GM18498 (cell line): ENCODE results near the gene SHFL.
A peak's percentile ranks its signal among the peaks of the same experiment; 100 is the strongest.

Experiments used
- ATAC-seq: cut with Tn5 transposase; IDR thresholded peaks from one replicate; pipeline ENCODE4 v1.9.1; 2021; ENCODE audit warnings: mild to moderate bottlenecking, moderate library complexity; ENCODE audit not compliant: unreplicated experiment

Gene SHFL

DNA sequence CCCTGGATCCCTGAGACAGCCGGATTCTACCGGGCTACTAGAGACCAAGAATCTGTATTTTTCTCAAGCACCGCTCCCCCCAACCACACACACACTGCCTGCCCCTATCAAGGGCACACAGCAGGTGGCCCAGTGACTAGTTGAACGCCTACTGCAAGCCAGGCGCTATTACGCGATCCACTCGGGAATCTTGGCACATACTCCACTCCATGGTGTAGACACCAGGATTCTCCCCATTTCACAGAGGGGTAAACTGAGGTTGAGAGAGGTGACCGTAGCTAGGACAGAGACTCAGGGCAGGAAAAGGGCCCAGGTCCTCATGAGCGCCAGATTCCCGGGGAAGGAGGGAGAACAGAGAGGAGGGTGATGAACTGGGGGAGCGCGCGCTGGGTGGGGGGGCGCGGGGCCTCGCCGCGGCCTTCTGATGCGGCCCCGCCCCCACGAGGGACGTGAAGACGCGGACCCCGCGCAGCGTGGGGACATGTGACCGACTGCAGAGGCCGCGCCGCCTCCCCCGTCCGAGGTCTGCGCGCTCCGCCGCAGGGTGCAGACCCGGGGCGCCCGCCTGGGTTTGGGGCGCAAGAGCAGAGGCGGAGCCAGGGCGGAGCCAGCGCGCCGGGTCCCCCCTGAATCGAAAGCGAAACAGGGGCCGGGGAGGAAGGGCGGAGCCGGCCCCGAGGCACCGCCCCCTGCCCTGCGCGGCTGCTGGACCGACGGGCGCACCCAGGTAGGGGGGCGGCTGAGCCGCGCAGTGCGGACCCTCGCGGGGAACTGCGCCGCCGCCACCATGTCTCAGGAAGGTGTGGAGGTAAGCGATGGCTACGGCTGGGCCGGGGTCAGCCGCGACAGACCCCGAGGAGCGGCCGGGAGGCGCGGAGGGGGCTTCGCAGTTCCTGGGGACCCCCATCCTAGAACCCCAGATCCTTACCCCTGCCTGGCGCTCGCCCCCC lies at the start of gene SHFL:
SHFL (plus strand) TSS at position 677 of the 950 bp plus-strand sequence; CDS start at position 788, 111 bp downstream.
- ATAC-seq: peak; percentile 89

DNA sequence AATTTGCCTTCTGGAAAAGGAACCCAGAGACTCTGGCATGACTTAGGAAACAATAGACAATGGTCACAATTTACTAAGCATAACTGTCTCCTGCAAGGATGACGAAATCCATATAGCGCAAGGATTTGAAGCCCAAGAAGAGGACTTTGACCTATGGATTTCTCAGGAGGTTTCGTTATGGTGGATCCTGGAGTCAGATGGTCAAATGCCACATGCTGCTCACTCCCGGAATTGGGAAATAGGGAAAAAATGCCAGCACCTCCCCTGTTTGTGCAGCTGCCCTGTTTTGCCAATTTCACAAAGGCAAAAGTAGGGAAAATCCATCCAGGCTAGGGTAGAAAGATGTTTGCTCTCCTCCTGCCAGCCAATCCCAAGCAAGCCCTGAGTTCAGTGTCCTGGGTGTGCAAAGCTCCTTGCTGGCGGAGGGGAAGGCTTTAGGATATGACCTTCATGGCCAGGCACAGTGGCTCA lies 49.5 kb upstream of the SHFL start:
- no peak for ATAC-seq

DNA sequence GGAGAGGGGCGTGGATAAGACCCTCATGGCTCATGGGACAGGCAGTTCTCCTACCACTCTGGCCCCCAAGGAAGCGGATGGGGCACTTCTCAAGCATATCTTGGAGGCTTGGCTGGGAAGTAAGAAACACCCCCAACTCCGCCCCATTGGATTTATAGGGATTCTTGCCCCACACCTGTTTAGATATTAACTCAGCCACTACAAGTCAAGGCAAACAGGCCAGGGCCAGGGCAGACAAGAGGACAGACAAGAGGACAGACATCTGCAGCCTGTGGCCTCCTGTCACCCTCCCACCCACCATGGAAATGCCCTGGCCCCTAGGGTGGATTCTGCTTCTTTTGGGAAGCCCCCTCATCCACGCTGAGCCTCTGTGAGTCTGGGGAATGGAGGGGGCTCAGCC lies 48.8 kb upstream of the SHFL start:
- ATAC-seq: no peak

DNA sequence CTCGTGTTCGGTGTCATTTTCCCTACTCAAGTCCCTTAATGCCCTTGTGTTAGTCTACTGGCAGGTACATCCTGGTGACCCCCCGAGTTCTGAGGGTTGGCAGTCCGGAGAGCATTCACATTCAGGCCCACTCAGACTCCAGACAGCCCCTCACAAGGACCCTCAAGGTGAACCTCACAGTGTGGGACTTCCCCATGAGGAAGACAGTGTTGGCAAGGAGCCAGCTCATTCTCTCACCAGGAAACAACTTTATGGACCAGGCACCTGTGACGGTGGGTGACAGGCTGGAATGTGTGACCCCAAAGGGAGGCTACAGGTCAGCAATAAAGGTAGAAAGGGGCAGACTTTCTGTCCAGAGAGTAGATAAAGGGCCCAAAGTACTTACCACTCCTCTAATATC lies 48.3 kb upstream of the SHFL start:
- ATAC-seq: no peak

DNA sequence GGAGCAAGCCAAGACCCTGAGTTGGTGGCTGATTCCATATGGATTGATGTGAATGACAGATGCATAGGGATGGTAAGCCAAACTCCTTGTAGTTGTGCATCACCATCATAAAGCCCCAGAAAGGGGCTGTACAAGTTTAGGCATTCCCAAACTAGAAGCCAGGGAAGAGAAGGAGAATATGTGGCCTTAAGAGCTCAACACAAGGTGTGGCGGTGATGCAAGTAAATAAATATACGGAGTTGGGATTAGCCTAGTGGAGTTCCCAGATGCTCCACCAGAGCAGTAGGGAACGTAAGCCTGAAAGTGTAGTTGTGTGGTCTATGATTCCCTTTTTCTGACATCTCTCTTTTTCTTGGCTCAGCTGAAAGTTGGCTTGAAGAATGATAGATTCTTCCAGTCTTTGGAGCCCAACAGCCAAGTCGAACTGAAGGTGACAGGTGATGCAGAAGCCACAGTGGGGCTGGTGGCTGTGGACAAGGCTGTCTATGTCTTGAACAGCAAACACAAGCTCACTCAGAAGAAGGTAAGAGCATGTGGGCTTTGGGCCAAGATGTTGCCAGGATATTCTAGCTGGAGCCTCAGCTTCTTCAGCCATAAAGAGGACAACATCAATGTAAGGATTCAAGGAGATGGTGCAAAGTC lies 42.7 kb upstream of the SHFL start:
- no peak for ATAC-seq

DNA sequence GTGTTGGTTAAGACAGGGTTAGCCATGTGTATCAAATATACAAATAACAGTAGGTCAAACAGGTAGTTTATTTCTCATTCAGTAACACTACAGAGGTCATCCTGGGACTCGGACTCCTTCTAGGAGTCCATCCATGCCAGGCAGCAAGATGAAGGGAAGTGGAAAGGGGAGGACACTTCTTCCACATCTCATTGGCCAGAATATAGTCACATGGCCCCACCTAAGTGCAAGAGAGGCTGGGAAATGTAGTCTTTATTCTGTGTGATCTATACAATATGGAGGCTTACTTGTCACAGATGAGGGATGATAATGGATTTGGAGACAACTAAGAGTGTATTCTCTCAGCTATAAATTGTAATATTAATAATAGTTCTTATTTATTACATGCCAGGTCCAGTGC lies 41.7 kb upstream of the SHFL start:
- ATAC-seq: no peak

DNA sequence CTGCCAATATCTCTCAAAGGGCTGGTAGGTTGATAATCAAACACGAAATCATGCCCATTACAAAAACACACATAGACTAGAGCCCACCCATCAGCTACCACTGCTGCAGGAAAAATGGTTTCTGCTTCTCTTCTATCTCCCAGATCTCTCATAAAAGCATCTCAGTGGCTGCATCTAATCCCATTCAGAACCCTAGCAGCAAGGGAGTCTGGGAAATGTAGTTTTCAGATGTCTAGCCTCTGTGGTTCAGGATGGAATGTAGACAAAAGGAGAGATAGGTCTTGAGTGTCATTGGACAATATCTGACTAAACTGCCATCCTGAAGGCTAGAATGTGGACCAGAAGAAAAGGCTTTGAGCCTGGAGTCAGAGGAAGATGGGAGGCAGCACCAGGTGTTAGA lies 40.7 kb upstream of the SHFL start:
- no peak for ATAC-seq

DNA sequence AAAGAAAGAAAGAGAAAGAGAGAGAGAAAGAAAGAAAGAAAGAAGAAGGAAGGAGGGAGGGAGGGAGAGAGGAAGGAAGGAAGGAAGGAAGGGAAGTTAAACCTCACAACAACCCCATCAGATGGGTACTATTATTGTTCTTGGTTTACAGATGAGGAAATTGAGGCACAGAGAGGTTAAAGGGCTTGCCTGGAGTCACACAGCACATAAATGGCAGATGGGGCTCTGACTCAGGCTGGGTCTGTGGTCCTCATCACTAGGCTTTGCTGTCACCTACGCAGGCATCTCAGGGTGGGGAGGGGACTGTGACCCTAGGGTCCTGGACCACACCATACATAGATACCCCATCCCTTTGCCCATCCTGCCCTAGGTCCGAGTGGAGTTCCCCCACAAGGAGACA lies 36.5 kb upstream of the SHFL start:
- no peak for ATAC-seq

DNA sequence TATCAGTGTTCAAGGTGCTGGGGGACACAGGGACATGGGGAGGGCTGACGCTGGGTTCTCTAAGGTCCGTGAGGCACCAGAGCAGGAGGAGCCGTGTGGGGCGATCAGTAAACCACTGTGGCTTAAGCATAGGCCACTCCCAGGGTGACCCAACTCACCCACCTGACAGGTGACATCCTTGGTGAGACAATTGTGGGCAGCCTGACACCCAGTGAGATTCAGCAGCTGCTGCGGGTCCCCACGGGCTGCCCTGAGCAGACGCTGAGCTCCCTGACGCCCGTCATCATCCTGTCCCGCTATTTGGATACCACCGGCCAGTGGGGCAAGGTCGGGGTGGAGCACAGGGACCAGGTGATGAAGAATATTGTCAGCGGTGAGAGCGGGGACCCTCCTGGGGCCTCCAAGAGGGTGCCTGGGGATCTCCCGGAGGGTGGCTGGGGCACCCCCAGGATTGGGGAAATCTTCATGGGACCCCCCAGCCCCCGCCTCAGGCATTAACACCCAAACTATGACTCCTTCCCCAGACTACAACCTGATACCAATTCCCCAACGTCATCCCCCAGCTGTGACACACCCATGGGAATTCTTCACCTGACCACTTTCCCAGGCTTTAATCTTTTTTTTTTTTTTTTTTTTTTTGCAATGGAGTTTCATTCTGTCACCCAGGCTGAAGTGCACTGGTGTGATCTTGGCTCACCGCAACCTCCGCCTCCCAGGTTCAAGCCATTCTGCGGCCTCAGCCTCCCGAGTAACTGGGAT lies 33.3 kb upstream of the SHFL start:
- no peak for ATAC-seq

DNA sequence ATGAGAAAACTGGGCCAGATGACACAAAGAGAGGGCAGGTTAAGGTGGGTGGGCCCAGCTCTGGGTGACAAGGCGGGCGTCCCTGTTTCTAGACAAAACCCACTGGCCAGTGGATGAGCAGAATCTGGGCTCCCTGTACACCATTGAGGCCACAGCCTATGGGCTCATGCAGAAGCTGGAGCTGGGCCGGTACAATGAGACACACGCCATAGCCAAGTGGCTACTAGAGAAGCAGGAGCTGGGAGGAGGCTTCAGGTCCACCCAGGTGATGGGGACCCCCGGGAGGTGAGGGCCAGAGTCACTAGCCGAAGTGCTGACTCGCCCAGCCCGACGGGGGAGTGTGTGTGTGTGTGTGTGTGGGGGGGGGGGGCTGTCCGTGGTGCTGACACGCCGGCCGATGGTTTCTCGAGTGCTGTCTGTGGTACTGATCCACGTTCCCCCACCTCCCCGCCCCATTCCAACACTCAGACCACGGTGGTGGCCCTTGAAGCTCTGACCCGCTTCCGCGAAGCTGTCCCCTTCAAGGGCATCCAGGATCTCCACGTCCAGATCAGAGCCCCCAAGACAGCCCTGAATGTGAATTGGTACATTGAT lies 24.3 kb upstream of the SHFL start:
- ATAC-seq: no peak

DNA sequence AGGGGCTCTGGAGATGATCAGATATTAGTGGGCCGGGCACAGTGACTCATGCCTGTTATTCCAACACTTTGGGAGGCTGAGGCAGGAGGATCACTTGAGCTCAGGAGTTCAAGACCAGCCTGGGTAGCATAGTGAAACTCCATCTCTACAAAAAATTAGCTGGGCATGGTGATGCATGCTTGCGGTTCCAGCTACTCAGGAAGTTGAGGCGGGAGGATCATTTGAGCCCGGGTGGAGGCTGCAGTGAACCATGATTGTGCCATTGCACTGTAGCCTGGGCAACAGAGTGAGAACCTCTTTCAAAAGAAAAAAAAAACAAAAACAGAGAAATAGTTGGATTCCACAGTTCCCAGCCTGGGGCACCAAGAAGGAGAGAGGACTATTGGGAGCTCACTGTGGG lies 17.9 kb upstream of the SHFL start:
- no peak for ATAC-seq

DNA sequence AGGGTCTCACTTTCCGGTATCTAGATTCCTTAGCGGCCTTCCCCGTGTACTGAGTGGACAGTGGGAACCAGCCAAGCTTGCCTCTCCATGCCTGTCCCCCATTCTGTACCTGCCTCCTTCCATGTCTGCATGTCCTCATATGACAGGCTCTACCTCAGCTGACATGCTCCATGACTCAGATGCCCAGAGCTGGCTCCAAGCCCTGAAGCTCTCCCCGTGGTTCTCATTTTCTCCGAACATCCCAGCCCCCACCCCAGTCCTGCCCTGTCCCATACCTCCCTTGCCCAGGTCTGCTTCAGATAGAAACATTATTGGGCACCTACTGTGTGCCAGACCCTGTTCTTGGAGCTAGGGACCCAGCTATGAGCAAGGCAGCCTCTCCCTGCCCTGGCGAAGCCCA lies 17.1 kb upstream of the SHFL start:
- no peak for ATAC-seq

DNA sequence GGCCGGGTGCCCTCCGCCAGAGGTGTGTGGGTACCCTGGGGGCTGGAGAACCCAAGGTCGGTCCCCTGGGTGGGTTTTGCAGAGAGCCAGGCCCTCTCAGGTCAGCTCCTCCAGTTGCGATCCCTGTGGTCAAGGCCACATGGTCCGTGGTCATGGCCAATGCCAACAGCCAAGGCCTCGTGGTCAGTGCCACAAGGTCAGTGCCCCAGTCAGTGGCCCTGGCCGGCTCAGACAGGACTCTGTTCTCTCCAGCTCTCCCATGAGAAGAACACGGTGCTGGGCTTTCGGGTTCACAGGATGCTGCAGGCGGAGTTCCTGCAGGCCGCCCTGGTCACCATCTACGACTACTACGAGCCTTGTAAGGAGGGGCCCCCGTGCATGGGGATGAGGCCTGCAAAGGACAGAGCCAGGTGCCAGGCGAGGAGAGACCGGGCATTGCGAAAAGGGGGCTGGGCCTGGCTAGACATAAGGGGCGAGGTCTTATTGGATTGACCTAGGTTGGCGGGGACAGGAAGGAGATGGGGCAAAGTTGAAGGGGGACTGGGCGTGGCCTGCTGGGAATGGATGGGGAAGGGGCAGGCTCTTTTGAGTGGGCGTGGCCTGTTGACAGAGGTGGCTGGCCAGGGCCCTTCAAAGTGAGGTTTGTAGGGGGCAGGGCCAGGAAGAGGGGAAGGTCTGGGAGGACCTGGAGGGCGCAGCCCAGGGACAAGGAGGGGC lies 15.2 kb upstream of the SHFL start:
- no peak for ATAC-seq

DNA sequence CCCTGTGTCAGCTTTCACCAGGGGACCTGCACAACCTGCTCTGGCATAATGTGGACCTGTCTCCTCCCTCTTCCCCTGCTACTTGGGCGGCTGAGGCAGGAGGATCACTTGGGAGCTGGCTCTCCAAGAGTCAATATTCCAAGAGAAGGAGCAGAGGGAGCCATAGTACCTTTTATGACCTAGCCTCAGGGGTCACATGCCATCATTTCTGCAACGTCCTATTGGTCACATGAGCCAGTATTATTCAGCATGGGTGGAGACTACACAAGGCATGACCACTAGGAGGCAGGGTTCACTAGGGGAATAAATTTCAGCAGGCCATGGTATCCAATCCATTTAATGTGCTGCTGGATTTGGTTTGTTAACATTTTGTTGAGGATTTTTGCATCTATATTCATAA lies 12.0 kb upstream of the SHFL start:
- ATAC-seq: no peak

DNA sequence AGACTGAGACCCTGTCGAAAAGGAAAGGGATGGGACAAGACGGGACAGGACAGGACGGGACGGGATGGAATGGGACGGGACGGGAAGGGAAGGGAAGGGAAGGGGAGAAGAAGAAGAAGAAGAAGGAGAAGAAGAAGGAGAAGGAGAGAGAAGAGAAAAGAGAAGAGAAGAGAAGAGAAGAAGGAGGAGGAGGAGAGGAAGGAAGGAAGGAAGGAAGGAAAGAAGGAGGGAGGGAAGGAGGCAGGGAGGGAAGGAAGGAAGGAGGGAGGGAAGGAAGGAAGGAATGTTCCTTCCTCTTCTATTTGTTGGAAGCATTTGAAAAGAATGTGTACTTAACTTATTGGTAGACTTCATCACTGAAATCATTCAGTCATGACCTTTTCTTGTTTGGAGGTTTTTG lies 9.6 kb upstream of the SHFL start:
- ATAC-seq: no peak

DNA sequence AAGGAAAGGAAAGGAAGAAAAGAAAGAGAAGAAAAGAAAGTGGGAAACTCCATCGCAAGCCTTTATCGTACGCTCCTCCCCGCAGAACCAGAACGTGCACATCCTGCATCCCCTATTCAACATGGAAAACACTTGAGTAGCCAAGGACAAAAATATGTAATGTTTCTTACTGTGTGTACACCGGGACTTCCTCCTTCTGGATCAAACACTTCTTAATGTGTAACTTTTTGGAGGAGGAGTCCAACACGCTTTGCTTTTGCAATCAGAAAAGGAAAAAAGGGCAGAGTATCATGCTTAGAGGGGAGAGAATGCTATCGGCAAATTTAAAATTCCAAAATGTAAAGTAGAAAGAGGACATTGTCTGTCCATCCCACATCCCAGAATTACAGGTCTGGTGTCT lies 7.8 kb upstream of the SHFL start:
- ATAC-seq: no peak

DNA sequence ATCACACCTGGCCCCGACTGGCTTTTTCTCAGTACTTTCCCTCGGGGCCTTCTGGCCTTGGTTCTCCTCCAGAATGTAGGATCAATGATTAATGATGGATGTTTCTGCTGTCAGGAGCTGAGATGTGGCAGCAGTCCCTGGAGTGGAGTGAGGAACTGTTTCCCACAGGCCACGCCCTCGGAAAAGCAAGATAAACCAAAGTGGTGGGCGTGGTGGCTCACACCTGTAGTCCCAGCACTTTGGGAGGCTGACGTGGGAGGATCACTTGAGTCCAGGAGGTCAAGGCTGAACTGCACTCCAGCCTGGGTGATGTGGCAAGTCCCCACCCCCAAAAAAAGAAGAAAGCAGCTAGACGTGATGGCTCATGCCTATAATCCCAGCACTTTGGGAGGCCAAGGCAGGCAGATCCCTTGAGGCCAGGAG lies 7.1 kb upstream of the SHFL start:
- no peak for ATAC-seq

DNA sequence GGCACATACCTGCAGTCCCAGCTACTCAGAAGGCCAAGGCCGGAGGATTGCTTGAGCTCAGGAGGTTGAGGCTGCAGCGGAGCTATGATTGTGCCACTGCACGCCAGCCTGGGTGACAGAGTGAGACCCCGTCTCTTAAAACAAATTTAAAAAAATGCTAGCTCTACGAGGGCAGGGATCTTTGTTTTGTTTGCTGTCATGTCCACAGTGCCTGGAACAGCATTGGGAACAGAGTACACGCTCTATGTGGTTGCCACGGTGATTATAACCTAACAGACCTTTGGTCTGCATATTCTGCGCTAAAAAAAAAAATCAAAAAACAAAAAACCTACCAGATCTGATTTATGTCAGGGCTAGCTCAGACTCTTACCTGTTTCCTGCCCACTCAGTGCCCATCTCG lies 2.2 kb upstream of the SHFL start:
- no peak for ATAC-seq

DNA sequence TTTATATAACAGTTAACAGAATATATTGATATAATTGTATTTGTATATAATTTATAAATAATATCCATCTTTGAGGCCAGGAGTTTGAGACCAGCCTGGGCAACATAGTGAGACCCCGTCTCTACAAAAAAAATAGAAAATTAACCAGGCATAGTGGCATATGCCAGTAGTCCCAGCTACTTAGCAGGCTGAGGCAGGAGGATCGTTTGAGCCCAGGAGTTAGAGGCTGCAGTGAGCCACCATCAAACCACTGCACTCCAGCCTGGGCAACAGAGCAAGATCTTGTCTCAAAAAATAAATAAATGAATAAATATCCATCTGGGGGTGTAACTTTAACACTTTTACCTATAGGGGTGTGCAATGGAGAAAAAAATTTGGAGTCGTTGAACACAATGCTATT lies 1.3 kb upstream of the SHFL start:
- ATAC-seq: no peak

DNA sequence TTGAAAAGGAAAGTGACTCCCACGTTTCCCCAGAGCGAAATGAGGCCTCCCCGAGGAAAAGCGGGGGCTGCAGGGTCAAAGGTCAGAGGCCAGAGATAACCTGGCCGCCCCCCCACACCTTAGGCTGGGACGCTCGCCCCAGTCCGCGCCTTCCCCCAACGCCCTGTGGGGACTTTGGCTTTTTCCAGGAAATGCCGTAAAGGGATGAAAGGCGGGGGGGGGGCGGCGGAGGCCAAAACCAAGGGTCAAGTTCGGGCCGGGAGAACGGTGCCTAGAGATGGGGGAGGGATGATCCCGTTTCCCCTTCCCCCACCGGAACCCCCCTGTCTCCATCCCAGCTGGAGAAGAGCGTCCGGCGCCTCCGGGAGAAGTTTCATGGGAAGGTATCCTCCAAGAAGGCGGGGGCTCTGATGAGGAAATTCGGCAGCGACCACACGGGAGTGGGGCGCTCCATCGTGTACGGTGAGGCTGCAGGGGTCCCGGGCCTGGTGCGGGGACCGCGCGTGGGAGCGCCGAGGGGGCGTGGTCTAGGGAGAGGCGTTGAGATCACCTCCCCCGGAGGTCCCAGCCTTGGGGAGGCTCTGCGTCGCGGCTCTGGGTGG lies 575 bp downstream of the SHFL start:
- no peak for ATAC-seq
